Globus pallidus (tissue), 1 donor: ENCODE measurements around the gene WNT1.
A peak's percentile ranks its signal among the peaks of the same experiment; 100 is the strongest.

Experiments used
- DNase-seq: peaks from one replicate; pipeline ENCODE4 v3.0.0-alpha.2; 2015; ENCODE audit warnings: low spot score

Gene WNT1

DNA sequence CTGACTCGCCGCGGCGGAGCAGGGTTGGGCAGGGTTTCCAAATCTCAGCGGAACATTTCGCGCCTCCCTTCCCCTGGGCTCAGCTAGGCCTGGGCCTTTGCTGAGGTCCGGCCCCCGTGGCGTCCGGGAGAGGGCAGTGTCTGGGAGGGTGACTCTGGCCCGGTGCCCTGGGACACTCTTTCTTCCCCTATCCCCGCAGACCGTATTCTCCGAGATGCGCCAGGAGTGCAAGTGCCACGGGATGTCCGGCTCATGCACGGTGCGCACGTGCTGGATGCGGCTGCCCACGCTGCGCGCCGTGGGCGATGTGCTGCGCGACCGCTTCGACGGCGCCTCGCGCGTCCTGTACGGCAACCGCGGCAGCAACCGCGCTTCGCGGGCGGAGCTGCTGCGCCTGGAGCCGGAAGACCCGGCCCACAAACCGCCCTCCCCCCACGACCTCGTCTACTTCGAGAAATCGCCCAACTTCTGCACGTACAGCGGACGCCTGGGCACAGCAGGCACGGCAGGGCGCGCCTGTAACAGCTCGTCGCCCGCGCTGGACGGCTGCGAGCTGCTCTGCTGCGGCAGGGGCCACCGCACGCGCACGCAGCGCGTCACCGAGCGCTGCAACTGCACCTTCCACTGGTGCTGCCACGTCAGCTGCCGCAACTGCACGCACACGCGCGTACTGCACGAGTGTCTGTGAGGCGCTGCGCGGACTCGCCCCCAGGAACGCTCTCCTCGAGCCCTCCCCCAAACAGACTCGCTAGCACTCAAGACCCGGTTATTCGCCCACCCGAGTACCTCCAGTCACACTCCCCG lies 3.0 kb downstream of the WNT1 start:
- DNase-seq, result no peak

DNA sequence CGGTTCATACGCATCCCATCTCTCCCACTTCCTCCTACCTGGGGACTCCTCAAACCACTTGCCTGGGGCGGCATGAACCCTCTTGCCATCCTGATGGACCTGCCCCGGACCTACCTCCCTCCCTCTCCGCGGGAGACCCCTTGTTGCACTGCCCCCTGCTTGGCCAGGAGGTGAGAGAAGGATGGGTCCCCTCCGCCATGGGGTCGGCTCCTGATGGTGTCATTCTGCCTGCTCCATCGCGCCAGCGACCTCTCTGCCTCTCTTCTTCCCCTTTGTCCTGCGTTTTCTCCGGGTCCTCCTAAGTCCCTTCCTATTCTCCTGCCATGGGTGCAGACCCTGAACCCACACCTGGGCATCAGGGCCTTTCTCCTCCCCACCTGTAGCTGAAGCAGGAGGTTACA lies 3.6 kb downstream of the WNT1 start:
- DNase-seq, result no peak

DNA sequence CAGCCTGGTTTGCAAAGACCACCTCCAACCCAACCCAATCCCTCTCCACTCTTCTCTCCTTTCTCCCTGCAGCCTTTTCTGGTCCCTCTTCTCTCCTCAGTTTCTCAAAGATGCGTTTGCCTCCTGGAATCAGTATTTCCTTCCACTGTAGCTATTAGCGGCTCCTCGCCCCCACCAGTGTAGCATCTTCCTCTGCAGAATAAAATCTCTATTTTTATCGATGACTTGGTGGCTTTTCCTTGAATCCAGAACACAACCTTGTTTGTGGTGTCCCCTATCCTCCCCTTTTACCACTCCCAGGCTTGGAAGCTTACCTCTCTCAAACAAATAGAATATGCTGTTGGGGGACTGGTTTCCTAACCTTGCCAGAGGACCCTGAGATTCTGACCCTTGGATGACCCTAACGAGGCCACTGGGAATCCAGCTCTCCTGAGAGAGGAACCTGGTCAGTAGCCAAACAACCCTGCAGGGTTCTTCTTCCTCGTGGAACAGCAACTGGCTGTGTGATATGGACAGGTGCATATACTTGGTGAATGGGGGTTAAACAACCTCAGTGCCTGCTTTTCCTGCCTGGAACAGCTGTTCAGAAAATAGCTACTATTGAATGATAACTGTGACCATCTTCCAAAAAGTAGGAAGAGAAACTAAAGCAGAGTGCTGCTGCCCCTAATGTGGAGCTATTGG lies 4.4 kb downstream of the WNT1 start:
- DNase-seq, result no peak

DNA sequence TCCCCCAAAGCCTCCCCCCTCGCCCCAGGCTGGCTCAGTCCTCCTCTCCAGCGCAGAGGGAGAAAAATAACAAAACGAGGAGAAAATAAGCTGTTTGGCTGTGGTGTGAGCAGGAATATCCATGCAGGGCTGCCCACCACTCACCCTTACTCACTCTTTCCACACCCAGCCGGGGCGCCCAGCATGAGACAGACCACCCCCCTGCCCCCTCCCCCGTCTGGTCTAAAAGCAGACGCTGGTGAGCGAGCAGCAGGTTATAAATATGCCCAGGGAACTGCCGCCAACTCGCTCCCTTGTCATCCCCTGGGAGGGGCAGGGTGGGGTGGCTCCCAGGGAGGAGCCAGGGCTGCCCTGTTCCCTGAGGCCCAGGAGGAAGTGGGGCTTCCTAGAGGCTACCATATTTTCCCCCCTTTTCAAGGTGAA lies 7.4 kb downstream of the WNT1 start:
- DNase-seq, result no peak

DNA sequence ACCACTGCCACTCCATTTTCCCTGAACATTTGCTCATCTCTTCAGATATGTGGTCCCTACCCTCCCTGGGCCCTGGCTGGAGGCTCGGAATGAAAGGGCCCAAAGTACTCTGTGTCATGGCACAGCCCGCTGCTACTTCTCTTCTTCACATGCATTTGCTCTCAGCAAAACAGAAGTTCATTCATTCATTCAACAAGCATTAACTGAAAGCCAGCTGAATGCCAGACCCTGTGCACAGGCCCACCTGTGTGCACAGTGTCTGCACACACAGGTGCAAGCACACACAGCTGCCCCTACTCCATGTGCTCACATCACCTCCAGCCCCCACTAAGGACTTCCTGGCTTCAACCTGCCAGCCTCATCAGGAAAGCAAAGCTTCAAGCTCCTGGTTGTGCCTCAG lies 7.8 kb downstream of the WNT1 start:
- no peak for DNase-seq

DNA sequence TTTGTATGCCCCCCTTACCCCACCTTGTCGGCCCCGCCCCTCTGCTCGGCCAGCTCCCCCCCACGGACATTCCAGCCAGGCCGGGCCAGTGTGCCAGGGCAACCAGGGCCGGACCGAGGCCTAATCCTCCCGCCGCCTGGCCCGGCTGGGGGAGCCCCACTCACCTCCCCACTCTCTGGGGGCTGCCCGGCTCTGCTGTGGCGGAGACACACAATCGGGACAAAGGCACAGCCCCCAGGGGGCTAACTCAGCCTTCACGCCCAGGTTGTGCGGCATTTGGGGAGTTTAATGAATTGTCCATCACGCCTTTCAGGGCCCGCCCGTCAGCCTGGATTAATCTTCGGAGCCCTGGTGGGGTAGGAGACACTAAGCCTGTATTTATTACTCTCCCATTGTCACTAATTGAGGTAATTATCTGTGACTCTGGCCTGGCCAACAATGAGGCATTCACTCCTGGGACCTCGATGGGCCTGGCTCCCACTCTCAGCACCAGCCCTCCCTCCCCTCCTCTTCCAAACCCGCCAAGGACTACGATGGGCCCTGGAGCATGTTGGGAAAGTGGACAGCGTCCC lies 8.7 kb downstream of the WNT1 start:
- no peak for DNase-seq

DNA sequence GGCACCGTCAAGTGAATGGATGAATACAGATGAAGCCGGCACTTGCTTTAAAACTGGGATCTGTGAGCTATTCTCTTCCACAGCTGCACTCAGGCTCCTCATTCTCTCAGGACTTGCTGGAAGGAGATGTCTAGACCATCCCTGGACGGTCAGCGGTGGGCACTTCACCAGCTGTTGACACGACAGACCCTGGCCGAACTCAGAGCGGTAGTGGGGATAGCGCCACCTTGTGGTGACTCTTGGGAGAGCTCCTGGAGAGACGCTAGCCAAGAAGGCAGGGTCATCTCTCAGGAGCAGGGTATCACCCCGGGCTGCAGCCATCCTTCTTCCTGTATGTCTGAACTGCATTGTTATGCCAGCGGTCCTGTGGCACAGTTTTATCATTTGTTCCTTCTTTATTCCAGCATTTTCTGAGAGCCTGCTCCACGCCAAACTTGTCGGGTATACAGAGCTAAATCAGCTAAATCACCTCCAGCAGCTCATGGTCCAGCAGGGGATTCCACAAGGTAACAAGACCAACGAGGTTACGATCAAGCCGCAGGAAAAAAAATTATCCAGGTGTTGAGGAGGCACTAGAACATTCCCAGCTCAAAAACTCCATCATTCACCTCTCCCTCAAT lies 10.0 kb downstream of the WNT1 start:
- DNase-seq, result peak; percentile 25

DNA sequence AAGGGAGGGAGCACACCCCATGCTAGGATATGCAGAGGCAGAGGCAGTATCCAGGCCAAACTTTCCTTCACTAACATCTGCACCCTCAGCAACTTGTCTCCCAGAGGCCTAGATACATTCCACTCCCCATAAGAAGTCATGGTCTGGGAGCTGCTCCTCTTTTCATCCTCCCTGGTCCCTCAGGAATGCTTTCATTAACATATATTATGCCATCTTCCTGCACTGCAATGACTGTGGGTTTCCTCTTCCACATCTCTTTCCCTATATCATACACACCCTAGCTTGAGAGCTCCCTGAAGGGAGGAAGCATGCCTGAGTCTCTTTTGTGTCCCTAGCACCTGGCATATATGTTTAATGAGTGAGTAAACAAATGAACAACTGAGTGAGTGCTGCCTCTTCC lies 12.4 kb downstream of the WNT1 start:
- DNase-seq, result no peak

DNA sequence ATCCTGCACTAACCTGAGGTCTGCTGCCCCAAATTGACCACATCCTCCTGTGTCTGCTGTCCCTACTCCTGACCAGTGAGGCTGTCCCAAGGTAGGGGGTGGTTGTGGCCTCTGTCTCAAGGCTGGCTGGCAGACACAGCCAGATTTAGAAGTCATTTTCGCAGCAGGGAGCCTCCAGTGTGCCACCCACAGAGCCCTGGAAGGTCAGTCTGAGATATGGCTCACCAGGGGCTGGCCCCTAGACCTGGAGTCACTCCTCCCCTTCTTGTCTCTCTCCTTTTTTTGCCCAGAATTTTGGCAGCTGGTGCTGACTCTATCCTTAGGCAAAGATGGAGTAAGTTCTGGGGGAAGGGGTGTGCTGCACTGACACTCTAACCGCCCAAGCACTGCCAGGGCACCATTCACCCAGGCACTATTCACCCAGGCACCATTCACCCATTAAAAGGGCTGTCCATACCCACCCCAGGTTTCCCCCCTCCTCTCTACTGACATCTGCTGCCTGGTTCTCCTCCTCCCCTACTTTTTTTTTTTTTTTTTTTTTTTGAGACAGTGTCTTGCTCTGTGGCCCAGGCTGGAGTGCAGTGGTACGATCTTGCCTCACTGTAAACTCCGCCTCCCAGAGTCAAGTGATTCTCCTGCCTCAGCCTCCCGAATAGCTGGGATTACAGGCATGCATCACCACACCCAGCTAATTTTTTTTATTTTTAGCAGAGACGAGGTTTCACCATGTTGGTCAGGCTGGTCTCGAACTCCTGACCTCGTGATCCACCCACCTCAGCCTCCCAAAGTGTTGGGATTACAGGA lies 13.3 kb downstream of the WNT1 start:
- DNase-seq, result no peak

DNA sequence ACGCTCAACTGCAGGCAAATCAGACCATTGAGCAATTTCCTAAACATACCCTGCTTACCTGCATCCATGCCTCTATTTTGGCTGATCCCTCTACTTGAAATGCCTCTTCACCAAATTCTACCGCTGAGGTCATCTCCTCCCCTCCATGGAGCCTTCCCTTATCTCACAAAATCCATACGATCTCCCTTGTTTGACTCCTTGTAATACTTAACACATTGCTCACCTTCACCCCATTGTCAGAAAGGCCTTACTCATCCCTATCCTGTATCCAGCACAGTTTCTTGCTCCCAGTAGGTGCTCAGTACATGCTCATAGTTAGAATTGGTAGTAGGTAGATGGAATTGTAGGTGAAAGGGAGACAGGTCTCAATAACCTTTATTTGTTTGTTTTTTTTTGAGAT lies 15.7 kb downstream of the WNT1 start:
- no peak for DNase-seq

DNA sequence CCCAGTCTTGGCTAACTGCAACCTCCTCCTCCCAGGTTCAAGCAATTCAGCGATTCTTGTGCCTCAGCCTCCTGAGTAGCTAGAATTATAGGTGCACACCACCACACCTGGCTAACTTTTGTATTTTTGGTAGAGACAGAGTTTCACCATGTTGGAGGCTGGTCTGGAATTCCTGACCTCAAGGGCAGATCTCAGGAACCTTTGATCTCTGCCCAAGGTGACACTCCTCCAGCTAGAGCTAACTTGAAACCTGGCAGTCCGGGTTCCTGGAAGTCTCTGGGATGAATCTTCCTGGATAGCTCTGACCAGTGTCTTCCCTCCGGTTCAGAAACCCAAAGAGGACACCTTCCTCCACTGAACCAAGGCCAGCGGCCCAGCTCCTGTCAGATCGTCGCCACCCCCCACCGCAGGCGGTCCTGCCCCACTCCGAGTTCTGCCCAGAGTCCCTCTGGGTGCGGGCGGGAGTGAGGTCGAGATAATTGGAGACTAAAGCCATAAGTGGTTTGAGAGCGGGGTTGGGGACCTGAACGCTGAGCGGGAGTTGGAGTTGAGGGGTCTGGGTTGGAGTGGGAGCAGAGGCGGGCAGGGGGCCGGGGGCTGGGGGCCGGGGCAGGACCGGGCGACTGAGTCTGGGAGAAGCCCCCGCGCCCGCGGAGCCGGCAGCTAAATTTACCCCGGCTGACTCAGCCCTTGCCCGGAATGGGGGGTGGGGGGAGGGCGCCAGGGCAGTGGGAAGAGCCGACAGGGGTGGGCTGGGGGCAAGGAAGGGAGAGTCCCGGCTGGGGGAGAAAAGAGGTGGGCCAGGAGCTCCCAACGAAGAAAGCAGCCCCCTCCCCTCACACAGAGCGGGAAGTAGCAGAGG lies 16.3 kb downstream of the WNT1 start:
- no peak for DNase-seq

DNA sequence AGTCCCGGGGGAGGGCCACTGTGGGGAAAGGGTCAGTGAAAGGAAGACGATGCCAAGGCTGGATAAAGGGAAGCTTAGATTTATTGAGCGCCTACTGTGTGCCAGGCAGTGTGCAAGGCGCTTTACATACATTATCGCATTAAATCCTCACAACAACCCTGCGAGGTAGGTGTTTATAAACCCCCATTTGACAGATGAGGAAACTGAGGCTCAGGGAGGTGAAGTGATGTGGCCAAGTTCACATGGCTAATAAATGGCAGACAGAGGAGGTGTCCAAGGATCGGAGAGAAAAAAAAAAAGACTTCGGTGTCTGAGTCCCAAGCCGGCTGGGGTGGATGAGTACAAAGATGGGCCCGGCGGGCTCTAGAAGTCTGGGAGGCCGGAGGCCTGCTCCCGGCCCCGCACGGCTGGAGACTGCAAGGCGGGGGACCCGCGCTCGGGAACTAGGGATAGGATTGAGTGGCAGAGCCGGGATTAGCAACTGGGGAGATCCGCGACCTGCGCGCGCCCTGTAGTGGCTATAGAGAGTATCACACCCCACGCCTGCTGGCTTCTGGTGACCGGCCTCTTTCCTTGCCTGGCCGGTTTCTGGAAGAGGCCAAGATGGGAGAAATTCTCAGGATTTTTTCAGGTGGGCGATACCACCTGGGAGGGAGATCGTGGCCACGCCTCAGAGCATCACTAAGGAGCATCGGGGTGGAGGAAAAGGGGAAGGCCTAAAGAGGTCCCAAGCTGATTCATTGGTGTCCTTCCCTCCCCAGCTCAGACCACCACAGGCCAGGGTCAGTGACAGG lies 17.2 kb downstream of the WNT1 start:
- peak; percentile 65 for DNase-seq

DNA sequence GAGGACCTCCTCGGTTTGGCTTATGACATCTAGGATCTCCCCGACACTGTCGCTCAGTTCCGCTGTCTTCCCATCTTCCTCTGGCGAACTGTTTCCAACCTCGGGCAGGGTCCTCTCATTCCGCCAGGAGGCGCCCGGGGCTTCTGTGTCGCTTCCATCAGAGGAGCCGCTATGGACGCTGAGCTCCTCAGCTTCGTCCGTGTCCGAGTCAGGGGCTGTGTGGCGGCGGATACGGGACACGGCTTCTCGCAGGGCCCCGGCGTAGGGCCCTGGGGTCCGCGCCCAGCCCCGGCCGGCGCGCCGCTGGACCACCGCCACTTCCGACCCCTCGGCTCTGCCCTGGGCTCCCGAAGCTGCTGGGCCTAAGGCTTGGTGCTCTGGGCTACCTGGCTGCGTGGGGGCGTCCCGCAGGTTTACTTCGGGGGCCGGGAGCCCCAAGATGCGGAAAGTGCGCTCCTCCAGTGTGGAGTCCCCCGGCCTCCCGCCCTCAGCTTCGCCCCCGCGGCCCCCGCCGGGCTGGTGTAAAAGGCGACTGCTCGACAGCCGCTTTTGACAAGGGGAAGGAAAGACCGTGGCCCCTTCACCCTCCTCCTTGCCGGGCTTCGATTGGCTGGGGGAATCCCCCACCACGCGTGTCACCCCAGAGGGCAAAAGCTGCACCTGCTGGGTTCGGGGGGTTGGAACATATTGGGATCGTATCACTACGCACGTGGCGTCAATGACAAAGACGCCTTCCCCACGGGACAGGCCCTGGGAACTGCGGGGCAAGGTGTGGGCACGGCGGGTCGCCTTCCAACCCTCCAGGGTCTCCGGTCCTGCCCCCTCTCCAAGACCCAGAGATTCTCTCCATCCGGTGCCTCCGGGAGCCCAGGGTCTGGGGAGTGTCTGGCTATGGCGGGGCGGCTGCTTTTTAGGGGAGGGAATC lies 18.9 kb downstream of the WNT1 start:
- peak; percentile 71 for DNase-seq

DNA sequence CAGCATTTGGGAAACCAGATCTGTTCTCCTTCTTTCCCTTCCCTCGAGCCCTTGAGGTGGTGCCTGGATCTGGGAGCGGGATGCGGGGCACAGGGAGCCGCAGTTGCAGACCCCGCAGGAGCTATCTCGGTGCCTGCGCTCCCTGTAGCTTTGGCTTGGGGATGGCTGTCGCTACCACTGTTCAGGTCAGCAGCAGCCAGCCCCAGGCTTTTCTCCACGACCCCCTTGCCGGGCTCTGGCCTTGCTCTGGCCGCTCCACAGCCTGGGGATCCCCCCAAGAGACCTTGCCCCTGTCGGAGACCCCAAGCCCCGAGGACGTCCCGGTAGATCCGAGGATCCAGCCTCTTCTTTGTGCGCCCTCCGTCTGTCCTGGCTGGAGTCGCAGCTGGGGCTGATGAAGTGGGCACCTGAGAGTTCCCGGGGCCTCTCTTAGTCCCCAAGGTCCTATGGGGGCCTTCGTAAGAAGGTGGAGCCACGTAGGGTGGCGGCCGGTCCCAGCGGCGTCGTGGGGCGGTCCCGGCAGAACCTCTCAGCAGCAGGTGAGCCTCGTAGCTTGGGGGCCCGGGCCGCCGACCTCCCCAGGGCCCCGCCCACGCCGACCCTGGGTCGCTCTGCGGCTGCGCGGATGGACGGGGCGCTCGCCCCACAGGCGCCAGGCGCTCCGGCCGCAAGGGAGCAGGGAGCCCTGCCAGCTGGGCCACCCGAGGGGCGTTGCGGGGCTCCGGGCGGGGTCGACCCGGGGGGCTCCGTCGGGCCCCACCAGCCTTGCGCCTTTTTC lies 19.8 kb downstream of the WNT1 start:
- DNase-seq, result no peak

DNA sequence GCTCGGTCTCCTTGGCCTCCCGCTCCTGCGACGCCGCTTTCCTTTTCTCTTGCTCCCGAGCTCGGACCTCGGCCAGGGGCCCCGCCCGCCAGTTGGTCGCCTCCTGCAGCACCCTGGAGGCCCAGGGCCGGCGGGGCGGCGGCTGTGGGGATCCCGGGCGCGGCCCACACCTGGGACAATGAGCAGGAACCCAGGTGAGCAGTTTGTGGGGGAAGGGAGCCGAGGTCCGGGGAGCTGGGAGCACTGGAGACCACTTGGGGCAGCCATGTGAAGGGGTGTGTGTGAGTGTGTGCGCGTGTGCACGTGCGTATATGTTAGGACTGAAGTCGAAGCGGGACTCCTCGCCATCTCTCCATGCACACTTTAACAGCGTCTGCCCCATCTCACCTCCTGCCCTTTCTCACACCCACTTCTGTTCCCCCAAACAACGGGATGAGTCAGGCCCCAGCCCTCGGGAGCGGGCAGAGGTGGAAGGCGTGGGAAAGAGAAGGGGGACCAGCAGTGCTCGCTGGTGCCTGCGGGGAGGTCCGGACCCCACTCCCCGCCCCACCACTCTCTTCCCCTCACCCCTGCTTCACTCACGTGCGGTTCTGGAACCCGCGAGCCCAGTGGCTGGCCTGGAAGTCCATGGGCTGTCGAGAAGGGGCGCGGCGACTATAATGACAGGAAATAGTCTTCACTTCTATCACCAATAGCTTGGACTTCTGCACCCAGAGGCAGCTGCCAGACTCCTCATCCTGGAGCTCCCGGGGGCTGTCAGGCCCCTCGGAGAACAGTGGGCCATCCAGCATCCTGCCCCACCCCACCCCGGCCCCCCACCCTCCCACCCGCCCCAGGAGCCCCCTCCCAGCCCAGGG lies 20.6 kb downstream of the WNT1 start:
- no peak for DNase-seq

DNA sequence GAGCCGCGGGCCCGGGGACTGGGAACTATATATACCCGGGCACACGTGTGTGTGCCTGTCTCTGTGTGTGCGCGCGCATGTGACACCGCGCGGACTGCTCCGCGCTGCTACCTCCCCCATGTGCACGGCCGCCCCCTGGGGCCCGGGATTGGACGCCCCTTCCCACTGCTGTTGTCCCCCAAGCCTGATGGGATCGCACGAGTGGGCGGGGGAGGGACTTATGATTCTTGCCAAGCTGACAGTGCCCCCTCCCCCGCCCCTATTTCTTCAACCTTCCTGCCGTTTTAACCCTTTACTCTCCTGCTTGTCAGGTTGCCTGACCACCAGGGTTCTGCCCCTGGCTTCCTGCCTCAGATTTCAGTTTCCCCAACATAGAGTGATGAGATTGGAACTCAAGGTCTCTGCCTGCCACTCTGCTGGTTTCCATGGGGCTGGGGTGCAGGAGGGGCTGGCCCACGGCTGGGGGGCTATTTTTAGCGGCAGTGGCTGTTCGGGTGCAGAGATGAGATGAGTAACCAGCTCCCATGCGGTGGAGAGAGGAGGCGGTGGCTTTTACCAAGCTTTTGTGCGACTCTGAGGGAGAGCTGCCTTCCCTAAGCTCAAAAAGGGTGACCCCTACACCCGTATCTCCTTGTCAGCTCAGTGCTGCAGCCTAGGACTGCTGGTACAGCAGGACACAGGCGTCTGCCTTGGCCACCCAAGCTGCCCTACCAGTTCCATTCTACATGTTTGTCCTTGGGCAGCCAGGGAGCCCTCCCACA lies 21.4 kb downstream of the WNT1 start, which contains the start of gene DDN:
TSS of gene DDN (minus strand) at position 5 of the 761 bp plus-strand sequence. CDS start 88 bp downstream, outside the sequence.
- DNase-seq, result no peak
